CD4-positive, alpha-beta T cell treated with Interleukin-1 beta for 1 hour (primary cell): ENCODE results near the gene H6PD.

Experiments used
- DNase-seq, 2 donors: peaks; one replicate each; pipeline ENCODE4 v3.0.0-alpha.2; 2020 to 2022

Gene H6PD

GRCh38 chr1:9234223-9235095 lies at the start of gene H6PD:
Gene H6PD (plus strand): TSS chr1:9234774. CDS start chr1:9244935, 10,161 bp downstream.
- peak; percentile 81 to 82 for DNase-seq

GRCh38 chr1:9186082-9186859 lies 48.3 kb upstream of the H6PD start:
- DNase-seq = no peak

DNA sequence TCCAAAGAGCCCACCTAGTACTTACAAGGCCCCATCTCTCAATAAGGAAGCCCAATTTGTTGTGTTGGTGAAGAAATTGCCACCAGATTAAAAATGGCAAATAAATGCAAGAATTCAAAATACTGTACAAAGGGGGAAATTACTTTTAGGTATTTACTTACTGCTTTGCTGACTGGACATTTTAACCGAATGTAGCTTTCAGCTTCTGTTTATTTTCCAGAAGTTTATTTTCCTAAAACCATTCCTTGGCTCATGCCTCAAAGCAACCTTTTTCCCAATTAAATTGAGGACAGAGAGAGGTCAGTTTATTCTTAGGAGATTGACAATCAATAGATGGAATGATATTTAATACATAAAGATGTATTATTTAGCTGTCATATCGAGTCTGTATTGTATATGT lies 47.6 kb upstream of the H6PD start:
- no peak for DNase-seq

- no peak for DNase-seq
Observed at GRCh38 chr1:9190234-9190633, 44.3 kb upstream of the H6PD start.

DNA sequence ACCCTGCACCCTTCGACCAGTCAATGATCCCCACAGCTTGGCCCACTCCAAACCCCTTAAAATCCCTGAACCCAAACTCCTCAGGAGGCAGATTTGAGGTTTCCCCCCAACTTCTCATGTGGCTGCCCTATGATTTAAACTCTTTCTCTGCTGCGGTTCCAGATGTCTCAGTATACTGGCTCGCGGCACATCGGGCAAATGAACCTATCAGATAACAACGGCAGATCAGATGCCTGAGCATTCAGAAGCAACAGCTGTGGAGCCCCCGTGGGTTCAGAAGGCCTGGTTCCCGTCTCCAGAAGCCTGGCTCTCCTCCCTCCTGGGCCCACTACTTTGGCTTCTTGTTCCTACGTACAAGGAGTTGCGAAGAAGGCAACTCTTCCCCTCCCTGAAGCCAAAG lies 43.3 kb upstream of the H6PD start:
- DNase-seq = no peak

DNA sequence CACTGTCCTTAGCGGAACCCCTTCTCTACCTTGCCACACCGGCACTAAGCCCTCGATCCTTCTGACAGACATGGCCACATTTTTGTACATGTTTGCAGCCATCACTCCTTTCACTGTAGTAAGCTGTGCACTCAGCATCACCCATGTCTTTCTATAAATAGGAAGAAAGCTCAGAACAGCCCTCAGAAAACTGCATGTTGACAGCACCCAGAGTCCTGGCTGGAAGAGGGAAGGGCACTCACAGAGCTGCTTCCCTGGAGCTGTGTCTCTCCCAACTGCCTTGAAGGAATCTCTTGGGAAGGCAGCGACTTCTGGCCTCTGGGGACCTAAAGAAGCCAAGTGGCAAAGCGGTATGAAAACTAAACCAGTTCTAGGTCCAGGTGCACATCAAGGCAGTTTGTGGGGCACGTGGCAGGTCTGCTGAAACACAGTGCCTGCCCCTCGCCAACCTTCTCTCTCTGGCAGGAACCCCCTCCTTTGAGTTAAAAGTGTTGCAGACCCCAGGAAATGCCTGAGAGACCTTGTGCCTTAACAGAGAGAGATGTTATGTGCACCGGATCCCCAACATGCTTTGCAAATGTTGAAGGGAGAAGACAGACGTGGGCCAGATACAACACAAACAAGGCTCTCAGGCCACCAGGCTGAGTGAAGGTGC lies 41.9 kb upstream of the H6PD start:
- no peak for DNase-seq

- no peak for DNase-seq
Observed at GRCh38 chr1:9193233-9193625, 41.3 kb upstream of the H6PD start.

DNA sequence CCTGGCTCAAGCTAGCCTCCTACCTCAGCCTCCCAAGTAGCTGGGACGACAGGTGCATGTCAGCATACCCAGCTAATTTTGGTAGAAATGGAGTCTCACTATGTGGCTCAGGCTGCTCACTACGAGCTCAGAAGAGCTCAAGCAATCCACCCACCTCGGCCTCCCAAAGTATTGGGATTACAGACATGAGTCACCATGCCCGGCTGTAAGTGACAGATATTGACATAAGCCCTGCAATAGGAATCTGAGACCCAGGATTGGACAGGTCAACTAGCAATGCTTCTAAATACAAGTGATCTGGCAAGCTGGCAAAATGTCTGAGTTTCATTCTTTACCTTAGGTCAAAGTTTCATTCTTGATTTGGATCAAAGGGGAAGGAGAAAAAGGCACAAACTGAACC lies 40.5 kb upstream of the H6PD start:
- DNase-seq = no peak

DNA sequence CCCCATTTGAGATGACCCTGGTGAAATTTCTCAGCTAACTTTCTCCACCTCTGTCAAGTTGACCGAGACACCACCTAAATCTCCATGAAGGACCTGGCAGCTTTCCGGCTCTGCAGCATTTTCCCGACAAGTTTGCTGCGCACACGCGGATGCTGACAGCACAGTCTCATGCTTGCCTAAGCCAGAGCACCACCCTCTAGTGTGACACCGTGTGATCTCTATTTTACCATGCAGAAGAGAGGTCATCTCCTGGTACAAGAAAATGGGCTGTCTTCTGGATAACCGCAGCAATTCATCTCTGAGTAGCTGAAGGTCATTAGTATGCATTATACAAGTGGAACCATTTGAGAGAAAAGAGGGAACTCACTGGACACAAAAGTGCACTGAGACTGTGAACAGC lies 38.9 kb upstream of the H6PD start:
- no peak for DNase-seq

- DNase-seq = peak; percentile 51 to 52
Observed at GRCh38 chr1:9196129-9197040, 38.2 kb upstream of the H6PD start.

DNA sequence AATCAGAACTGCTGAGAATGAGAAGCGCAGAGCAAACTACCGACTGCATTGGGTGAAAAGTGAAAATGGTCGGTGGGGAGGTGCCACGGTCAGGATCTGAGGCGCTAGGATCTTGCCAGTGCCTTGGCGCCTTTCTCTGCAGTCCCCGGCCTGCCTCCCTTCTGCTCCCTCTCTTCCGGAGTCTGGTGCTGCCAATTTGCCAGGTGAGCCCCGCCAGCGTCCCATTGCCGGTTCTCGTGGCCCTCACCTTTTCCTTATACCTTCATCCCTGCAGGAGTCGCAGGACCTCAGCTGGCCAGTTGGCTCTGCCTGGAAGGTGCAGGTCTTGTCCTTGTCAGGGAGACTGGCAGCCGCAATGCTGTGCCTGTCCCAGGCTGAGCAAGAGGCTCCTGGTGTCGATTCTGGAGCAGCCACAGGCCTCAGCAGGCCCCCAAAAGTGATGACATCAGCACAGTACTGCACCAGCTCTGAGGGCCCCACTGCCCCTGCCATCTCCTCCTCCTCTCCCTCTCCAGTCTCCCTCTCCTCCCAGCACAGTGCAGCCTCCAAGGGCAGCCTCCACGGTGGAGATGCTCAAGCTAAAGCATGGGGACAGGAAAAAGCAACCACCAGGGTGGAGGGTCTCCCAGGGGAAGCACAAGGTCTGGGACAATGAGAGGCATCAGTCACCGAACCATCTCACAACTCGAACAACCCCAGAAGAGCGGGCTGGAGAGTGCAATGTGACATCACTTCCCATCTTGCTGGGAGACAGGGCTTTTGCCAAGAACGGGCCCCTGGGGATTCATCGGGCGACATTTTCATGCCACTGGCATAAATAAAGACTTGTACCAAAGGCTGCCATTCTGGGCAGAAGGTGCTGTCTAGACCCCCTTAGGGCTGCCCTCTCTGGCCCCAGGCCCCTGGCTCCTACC lies 37.1 kb upstream of the H6PD start:
- no peak for DNase-seq

DNA sequence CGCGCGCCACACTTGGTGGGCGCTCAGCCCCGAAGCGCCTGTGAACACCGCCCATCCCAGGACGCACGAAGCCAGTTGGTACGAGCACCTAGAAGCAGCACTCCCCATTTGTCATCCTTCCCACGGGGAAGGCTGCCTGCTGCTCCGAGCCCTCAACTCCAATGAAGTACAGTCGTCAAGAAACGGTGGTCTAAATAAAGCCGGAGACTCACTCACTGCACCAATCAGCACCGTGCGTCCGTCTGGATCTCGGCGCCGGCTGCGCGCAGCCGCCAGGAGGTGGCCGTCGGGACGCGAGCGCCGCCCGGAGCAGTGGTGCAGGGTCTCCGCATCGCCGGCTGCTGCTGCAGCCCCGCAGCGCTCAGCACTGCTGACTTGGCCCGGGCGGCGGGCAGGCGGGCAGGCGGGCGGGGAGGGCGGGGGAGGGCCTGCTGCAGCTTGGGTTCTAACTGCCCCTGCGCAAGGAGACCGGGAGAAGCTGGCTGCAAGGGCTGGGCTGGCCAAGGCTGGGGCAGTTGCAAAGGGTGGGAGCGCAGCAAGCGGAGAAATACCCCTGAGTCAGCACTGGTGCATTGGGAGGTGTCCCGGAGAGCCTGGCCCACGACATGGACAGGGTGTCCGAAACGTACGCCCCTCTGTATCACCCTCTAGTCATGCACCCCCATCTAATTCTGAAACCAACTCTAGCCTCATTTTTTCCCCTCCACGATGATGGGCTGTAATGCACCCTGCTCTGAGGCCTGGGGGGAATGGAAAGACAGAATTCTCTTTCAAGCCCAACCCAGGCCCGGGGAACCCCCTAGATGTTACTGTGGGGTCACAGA lies 35.8 kb upstream of the H6PD start:
- DNase-seq = no peak

- no peak for DNase-seq
Observed at GRCh38 chr1:9200441-9200840, 34.1 kb upstream of the H6PD start.

GRCh38 chr1:9201401-9202239 lies 33.0 kb upstream of the H6PD start:
- DNase-seq = no peak

GRCh38 chr1:9202240-9202870 lies 32.2 kb upstream of the H6PD start:
- no peak for DNase-seq

DNA sequence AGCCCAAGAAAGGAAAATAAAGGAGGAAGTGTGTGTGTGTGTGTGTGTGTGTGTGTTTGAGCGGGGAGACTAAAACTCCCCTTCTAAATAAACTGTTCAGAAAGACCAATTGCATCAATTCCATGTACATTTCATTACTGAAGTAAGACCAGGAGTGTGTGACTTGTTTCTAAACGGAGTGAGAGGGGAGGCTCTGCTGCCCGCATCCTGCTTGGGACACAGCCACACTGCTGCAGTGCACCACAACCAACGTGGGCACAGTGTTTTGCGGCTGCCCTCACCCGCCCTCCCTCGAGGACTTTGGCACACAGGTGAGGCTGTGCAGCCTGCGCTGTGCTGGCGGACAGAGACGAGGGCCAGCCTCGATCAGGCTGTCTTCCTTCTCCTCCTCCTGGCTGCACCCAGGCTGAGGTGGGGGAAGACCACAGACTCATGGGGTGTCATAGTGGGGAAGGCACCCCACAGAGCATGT lies 31.0 kb upstream of the H6PD start:
- DNase-seq = no peak

GRCh38 chr1:9204156-9204720 lies 30.3 kb upstream of the H6PD start:
- no peak for DNase-seq

DNA sequence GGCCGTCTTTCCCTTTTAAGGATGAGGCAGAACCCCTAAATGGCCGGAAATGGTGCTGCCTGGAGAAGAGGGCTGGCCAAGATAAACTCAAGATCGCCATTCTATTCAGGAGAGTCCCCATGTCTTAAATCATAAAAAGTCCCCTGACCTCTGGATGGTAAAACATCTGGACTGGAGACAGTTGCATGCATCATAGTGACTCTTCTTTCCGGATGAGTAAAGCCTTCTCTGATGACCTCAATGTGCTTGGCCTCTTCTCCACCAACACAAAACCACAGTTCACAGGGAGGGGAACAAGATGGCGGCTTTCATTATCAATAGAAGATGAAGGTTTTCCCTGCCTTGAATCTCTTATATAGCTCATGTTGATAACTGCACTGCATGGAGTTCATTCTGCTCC lies 27.5 kb upstream of the H6PD start:
- DNase-seq = no peak

GRCh38 chr1:9207715-9208114 lies 26.9 kb upstream of the H6PD start:
- DNase-seq = no peak
